22Rv1 (cell line): ENCODE results near the gene SLC25A13.

Experiments
- H3K27ac ChIP-seq: fragments of 450-650 bp; 2 replicates; pipeline ENCODE4 v1.5.1; 2017
- CTCF ChIP-seq: fragments of 450-650 bp; IDR thresholded peaks from 2 replicates; pipeline ENCODE4 v1.5.1; 2017; ENCODE audit warnings: mild to moderate bottlenecking
- ZFX ChIP-seq: fragments of 450-650 bp; IDR thresholded peaks from 2 replicates; pipeline ENCODE4 v1.6.1; 2017; ENCODE audit warnings: antibody characterized with exemption, borderline replicate concordance

SLC25A13 gene

GRCh38 chr7:96276019-96276418, 45.9 kb downstream of the SLC25A13 start:
- H3K27ac ChIP-seq = no peak overlapping the region
- no peak for TF ChIP-seq ZFX
- no peak for TF ChIP-seq CTCF

DNA sequence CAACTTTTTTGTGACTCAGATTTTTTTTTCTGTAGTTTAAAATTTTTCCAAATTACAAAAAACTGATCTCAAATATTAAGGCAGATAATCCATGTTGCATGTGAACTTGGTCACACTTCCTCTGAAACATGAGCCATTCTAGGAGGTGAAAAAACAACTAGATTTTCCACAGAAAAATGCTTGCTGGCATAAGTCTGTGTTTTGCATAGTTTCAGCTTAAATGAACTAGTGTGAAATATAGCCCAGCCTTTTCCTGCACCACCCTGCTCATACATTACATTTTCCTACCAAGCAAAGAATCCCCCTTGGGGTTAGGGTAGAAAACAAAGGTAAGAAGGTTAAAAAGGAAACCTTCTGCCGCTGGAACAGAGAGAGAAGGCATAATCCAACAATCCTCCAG, 48.2 kb downstream of the SLC25A13 start:
- H3K27ac ChIP-seq = no peak overlapping the region
- TF ChIP-seq CTCF = no peak
- no peak for TF ChIP-seq ZFX

DNA sequence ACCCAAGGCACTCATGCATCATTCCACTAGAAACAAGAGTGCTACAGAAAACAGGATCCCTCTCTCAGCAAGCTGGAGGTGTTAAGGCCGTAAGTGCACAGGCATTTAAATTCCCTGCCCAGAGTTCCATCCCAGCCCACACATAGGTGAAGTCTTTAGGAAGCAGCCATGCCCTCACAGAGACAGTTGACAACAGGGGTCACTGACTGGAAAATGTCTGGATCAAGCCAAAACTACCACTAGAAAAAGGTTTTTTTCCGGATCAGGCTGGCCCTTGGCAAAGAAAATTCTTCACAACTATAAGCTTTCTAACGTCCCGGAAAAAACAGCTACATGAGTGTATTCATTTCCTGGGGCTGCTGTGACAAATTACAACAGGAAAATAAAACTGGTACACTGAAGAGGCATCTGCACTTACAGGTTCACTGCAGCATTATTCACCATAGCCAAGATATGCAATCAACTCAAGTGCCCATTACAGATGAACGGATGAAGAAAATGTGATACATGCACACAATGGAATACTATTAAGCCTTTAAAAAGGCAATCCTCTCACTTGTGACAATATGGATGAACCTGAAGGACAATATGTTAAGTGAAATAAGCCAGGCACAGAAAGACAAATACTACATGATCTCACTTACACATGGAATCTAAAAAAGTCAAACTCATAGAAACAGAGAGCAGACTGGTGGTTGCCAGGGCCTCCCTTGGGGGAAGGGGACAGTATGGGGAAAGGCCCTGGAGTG, 52.5 kb downstream of the SLC25A13 start:
- no peak overlapping the region for H3K27ac ChIP-seq
- TF ChIP-seq CTCF = no peak
- no peak for TF ChIP-seq ZFX

DNA sequence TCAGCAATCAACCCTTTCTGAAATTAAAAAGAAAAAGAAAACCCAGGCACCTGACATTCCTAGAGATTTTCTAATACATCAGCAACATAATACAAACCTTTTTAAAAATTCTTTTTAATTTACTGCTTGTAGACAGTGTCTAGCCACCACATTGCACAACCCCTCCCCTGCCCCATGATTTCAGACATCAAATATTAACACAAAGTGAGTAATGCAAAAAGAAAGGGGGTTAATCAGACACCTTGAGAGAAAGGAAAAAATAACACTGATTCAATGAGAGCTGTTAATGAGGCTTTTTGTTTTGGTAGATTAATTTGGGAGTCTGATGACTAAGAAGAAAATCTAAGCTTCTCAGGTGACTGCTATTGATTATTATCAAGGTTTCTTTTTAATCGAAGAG, 55.3 kb downstream of the SLC25A13 start:
- H3K27ac ChIP-seq = no peak overlapping the region
- no peak for TF ChIP-seq ZFX

- TF ChIP-seq CTCF (no peak), ZFX (no peak)
- no peak overlapping the region for H3K27ac ChIP-seq
Observed at GRCh38 chr7:96266015-96266414, 55.9 kb downstream of the SLC25A13 start.

DNA sequence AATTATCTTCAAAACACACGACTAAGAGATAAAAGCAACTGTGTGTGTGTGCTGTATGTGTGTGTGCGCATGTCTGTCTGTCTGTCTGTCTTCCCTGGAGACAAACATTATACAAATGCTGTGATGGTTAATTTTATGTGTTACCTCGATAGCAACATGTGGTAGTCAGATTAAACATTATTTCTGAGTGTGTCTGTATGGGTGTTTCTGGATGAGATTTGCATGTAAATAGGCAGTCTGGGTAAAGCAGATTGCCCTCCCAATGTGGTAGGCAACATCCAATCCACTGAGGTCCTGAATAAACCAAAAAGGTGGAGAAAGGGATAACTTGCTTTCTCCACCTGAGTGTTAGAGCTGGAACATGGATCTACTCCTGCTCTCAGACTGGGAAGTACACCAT, 67.9 kb downstream of the SLC25A13 start:
- no peak overlapping the region for H3K27ac ChIP-seq
- TF ChIP-seq ZFX = no peak
- TF ChIP-seq CTCF = no peak

GRCh38 chr7:96253441-96253840, 68.5 kb downstream of the SLC25A13 start:
- H3K27ac ChIP-seq = no peak overlapping the region
- no peak for TF ChIP-seq ZFX
- TF ChIP-seq CTCF = no peak
